Activated CD8-positive, alpha-beta memory T cell treated with anti-CD3 and anti-CD28 coated beads, Interleukin-2, amount 50 U/mL, for 4 hours (primary cell): ENCODE measurements around the gene MRI1.
"Not testable (repeated sequence)": the region's sequence is repeated elsewhere in the genome, so short reads cannot be mapped to it uniquely, and the experiment has no call there.

Experiments
- DNase-seq: peaks from one replicate; pipeline ENCODE4 v3.0.0-alpha.2; 2020

The MRI1 gene

GRCh38 chr19:13762635-13763235 lies 1.6 kb upstream of the MRI1 start:
- DNase-seq = no peak

GRCh38 chr19:13763265-13763664 lies 1.1 kb upstream of the MRI1 start:
- DNase-seq = no peak

- DNase-seq = peak; percentile 55
Observed at GRCh38 chr19:13764821-13765394, 586 bp downstream of the MRI1 start.

- DNase-seq = no peak
Observed at GRCh38 chr19:13765395-13766094, 1.2 kb downstream of the MRI1 start.

GRCh38 chr19:13766095-13766481 lies 1.8 kb downstream of the MRI1 start:
- no peak for DNase-seq

- DNase-seq = no peak
Observed at GRCh38 chr19:13768510-13768909, 4.2 kb downstream of the MRI1 start.

- DNase-seq = no peak
Observed at GRCh38 chr19:13770013-13770635, 5.8 kb downstream of the MRI1 start.

- peak; percentile 81 for DNase-seq
Observed at GRCh38 chr19:13774217-13775191, 10.2 kb downstream of the MRI1 start, which contains the start of gene C19orf53. Gene C19orf53, plus strand, starts transcription at chr19:13774456. Its CDS starts 22 bp downstream, at chr19:13774478.

- no peak for DNase-seq
Observed at GRCh38 chr19:13778398-13778797, 14.1 kb downstream of the MRI1 start.

- no peak for DNase-seq
Observed at GRCh38 chr19:13778847-13779246, 14.5 kb downstream of the MRI1 start.

GRCh38 chr19:13779794-13780193 lies 15.5 kb downstream of the MRI1 start:
- not testable (repeated sequence) for DNase-seq

GRCh38 chr19:13781547-13781946 lies 17.2 kb downstream of the MRI1 start:
- no peak for DNase-seq

- DNase-seq = no peak
Observed at GRCh38 chr19:13782537-13782936, 18.2 kb downstream of the MRI1 start.

GRCh38 chr19:13783565-13784500 lies 19.5 kb downstream of the MRI1 start:
- no peak for DNase-seq

GRCh38 chr19:13784731-13785452 lies 20.6 kb downstream of the MRI1 start:
- DNase-seq = peak; percentile 77

- DNase-seq = no peak
Observed at GRCh38 chr19:13788991-13789390, 24.7 kb downstream of the MRI1 start.

- no peak for DNase-seq
Observed at GRCh38 chr19:13790354-13790753, 26.0 kb downstream of the MRI1 start.

GRCh38 chr19:13793317-13793716 lies 29.0 kb downstream of the MRI1 start:
- not testable (repeated sequence) for DNase-seq

- DNase-seq = no peak
Observed at GRCh38 chr19:13794398-13794756, 30.1 kb downstream of the MRI1 start.

- peak; percentile 91 for DNase-seq
Observed at GRCh38 chr19:13794757-13795589, 30.7 kb downstream of the MRI1 start, which contains the start of gene ZSWIM4. Gene ZSWIM4, plus strand, starts transcription at chr19:13795443. Its CDS starts 206 bp downstream, at chr19:13795649.
